GM23338 (cell line): Measurements from ENCODE around the gene HRH4. TPM values are rescaled to one million over a fixed set of nuclear protein-coding genes. Genes with fewer than 3 reads are reported as not detected.

Experiments
- ATAC-seq: fragments of 200-7000 bp; cut with Tn5 transposase; 3 replicates; pipeline ENCODE4 v1.9.1; 2020
- DNase-seq: peaks from one replicate; pipeline ENCODE4 v3.0.0-alpha.2; 2015; ENCODE audit warnings: low spot score
- H2AFZ ChIP-seq: fragments of 200-600 bp; sonication (generic); 2 replicates; pipeline ENCODE4 v1.8.0; 2016; ENCODE audit warnings: antibody characterized with exemption, mild to moderate bottlenecking, moderate library complexity
- H3F3A ChIP-seq: fragments of 200-600 bp; sonication (generic); replicated peaks from 2 replicates; pipeline ENCODE4 v1.8.0; 2017; ENCODE audit warnings: antibody characterized with exemption, mixed run types, low read depth
- H3K27ac ChIP-seq: fragments of 200-600 bp; sonication (generic); 2 replicates; pipeline ENCODE4 v1.6.1; 2016; ENCODE audit warnings: low read depth
- H3K27me3 ChIP-seq: fragments of 200-600 bp; sonication (generic); 2 replicates; pipeline ENCODE4 v1.8.0; 2016; ENCODE audit warnings: mild to moderate bottlenecking, mixed run types, moderate library complexity; ENCODE audit not compliant: insufficient read depth
- H3K36me3 ChIP-seq: fragments of 200-600 bp; sonication (generic); 2 replicates; pipeline ENCODE4 v1.8.0; 2016; ENCODE audit warnings: mild to moderate bottlenecking; ENCODE audit not compliant: insufficient read depth
- H3K4me1 ChIP-seq: fragments of 200-600 bp; sonication (generic); 2 replicates; pipeline ENCODE4 v1.8.0; 2016; ENCODE audit warnings: mild to moderate bottlenecking, moderate library complexity; ENCODE audit not compliant: insufficient read depth
- H3K4me2 ChIP-seq: fragments of 200-600 bp; sonication (generic); 2 replicates; pipeline ENCODE4 v1.7.1; 2017; ENCODE audit warnings: mixed run types
- H3K4me3 ChIP-seq: fragments of 200-600 bp; sonication (generic); 2 replicates; pipeline ENCODE4 v1.6.1; 2016; ENCODE audit warnings: mixed run types
- H3K79me2 ChIP-seq: fragments of 200-600 bp; sonication (generic); replicated peaks from 2 replicates; pipeline ENCODE4 v1.8.0; 2017; ENCODE audit warnings: mild to moderate bottlenecking; ENCODE audit not compliant: insufficient read depth
- H3K9me2 ChIP-seq: fragments of 200-600 bp; sonication (generic); 2 replicates; pipeline ENCODE4 v1.8.0; 2017; ENCODE audit not compliant: insufficient read depth
- H4K20me1 ChIP-seq: fragments of 200-600 bp; sonication (generic); replicated peaks from 2 replicates; pipeline ENCODE4 v1.8.0; 2017; ENCODE audit warnings: mild to moderate bottlenecking; ENCODE audit not compliant: insufficient read depth
- H3K27ac Mint-ChIP-seq: 2 replicates; pipeline ENCODE4 v1.8.0; 2020; ENCODE audit warnings: inconsistent platforms, mild to moderate bottlenecking, moderate library complexity, mixed read lengths
- H3K27me3 Mint-ChIP-seq: 3 replicates; pipeline ENCODE4 v1.8.0; 2022; ENCODE audit warnings: low read depth, mild to moderate bottlenecking, moderate library complexity, mixed read lengths, inconsistent platforms; ENCODE audit not compliant: insufficient read depth, poor library complexity
- H3K36me3 Mint-ChIP-seq: 3 replicates; pipeline ENCODE4 v1.8.0; 2021; ENCODE audit warnings: low read depth, mild to moderate bottlenecking, inconsistent platforms, moderate library complexity, mixed read lengths
- H3K4me1 Mint-ChIP-seq: 3 replicates; pipeline ENCODE4 v1.8.0; 2020; ENCODE audit warnings: mild to moderate bottlenecking, inconsistent platforms, mixed read lengths
- H3K4me3 Mint-ChIP-seq: 3 replicates; pipeline ENCODE4 v1.8.0; 2021; ENCODE audit warnings: moderate library complexity, mild to moderate bottlenecking, inconsistent platforms, mixed read lengths
- H3K9me3 Mint-ChIP-seq: 3 replicates; pipeline ENCODE4 v1.8.0; 2020; ENCODE audit warnings: moderate library complexity, mild to moderate bottlenecking, inconsistent platforms, mixed read lengths
- CREB1 ChIP-seq: fragments of 250-450 bp; sonication (Bioruptor Pico); IDR thresholded peaks from 2 replicates; pipeline ENCODE4 v1.5.0; 2020; ENCODE audit warnings: low read depth, mild to moderate bottlenecking, moderate library complexity
- EZH2 ChIP-seq: fragments of 200-600 bp; sonication (generic); IDR thresholded peaks from one replicate; pipeline ENCODE4 v1.8.0; 2017; ENCODE audit warnings: antibody characterized with exemption, mild to moderate bottlenecking, low read depth; ENCODE audit not compliant: unreplicated experiment
- EZH2phosphoT487 ChIP-seq: fragments of 200-600 bp; sonication (generic); IDR thresholded peaks from one replicate; pipeline ENCODE4 v1.8.1; 2018; ENCODE audit warnings: antibody characterized with exemption; ENCODE audit not compliant: unreplicated experiment
- JUNB ChIP-seq: IDR thresholded peaks from one replicate; pipeline ENCODE4 v1.6.1; 2016; ENCODE audit warnings: antibody characterized with exemption; ENCODE audit not compliant: unreplicated experiment
- NANOG ChIP-seq: IDR thresholded peaks from 2 replicates; pipeline ENCODE4 v1.6.1; 2016; ENCODE audit warnings: antibody characterized with exemption, borderline replicate concordance
- POLR2AphosphoS5 ChIP-seq: IDR thresholded peaks from 2 replicates; pipeline ENCODE4 v1.6.1; 2016; ENCODE audit warnings: antibody characterized with exemption, low read depth
- REST ChIP-seq: IDR thresholded peaks from one replicate; pipeline ENCODE4 v1.6.1; 2018; ENCODE audit warnings: antibody characterized with exemption; ENCODE audit not compliant: unreplicated experiment
- STAT1 ChIP-seq: IDR thresholded peaks from one replicate; pipeline ENCODE4 v1.6.1; 2016; ENCODE audit warnings: antibody characterized with exemption; ENCODE audit not compliant: unreplicated experiment
- ZNF114 ChIP-seq: fragments of 250-450 bp; sonication (Bioruptor Pico); IDR thresholded peaks from 2 replicates; pipeline ENCODE4 v1.5.0; 2020; ENCODE audit warnings: mild to moderate bottlenecking, moderate library complexity
- ZNF331 ChIP-seq: fragments of 250-450 bp; sonication (Bioruptor Pico); IDR thresholded peaks from 2 replicates; pipeline ENCODE4 v1.5.0; 2020; ENCODE audit warnings: low read depth, mild to moderate bottlenecking, moderate library complexity
- polyA plus RNA-seq: library from polyadenylated mRNA; unstranded; fragments of >200 nt; fragmentation: Nextera tagmentation; extraction: Ambion mirVana; gene quantifications from 2 replicates; pipeline ENCODE4 v1.2.1, GENCODE V29; 2016
- total RNA-seq: library from RNA; depleted of rRNA; stranded (reverse); fragments of >200 nt; shearing (Covaris generic); gene quantifications from 2 replicates; pipeline ENCODE4 v1.2.3, GENCODE V29; 2014

The HRH4 gene
- total and polyA plus RNA-seq, 2 experiments from 2014 or later = 0.17 TPM; not detected in 1

- DNase-seq (peak; percentile 14), ATAC-seq (peak; percentile 33; the same call in 2 of the 3 replicates)
- Histone ChIP-seq H4K20me1 (no peaks in the 10 kb centered on the region), H3K4me2 (no peak overlapping the region), H2AFZ (peak overlapping the region; percentile 86), H3K9me2 (no peaks in the 10 kb centered on the region), H3K27ac (0 out of 2 replicates have a peak overlapping the region, but pooled peaks have one; percentile 36), H3K27me3 (no peaks in the 10 kb centered on the region), H3K79me2 (no peaks in the 10 kb centered on the region), H3K36me3 (no peaks in the 10 kb centered on the region), H3K4me1 (peaks cover 8% of the 10 kb centered on the region; the same call in 1 of the 2 replicates), H3F3A (no peaks in the 10 kb centered on the region), H3K4me3 (no peak overlapping the region)
- H3K4me3 Mint-ChIP-seq = no peak overlapping the region
- peaks cover 6% of the 10 kb centered on the region; the same call in 2 of the 3 replicates for H3K4me1 Mint-ChIP-seq
- no peaks in the 10 kb centered on the region for H3K9me3 Mint-ChIP-seq
- H3K36me3 Mint-ChIP-seq = no peaks in the 10 kb centered on the region
- H3K27ac Mint-ChIP-seq = no peak overlapping the region
- peaks cover 3% of the 10 kb centered on the region for H3K27me3 Mint-ChIP-seq
- TF ChIP-seq NANOG (no peak), JUNB (no peak), EZH2 (no peak), ZNF331 (no peak)
Observed at GRCh38 chr18:24491927-24492834, 31.7 kb downstream of the HRH4 start.

- H3K4me3 Mint-ChIP-seq = no peak overlapping the region
- H3K36me3 Mint-ChIP-seq = no peaks in the 10 kb centered on the region
- no peak for DNase-seq
Observed at GRCh38 chr18:24494586-24494985, 34.1 kb downstream of the HRH4 start.

More at GRCh38 chr18:24494586-24494985, 34.1 kb downstream of the HRH4 start:
- Histone ChIP-seq H2AFZ (no peak overlapping the region), H4K20me1 (no peaks in the 10 kb centered on the region), H3K4me2 (no peak overlapping the region), H3K36me3 (no peaks in the 10 kb centered on the region), H3K27ac (no peak overlapping the region), H3F3A (no peaks in the 10 kb centered on the region), H3K4me1 (peaks cover 8% of the 10 kb centered on the region; the same call in 1 of the 2 replicates), H3K4me3 (no peak overlapping the region), H3K9me2 (no peaks in the 10 kb centered on the region), H3K79me2 (no peaks in the 10 kb centered on the region), H3K27me3 (no peaks in the 10 kb centered on the region)
- no peaks in the 10 kb centered on the region for H3K9me3 Mint-ChIP-seq
- peaks cover 2% of the 10 kb centered on the region for H3K27me3 Mint-ChIP-seq
- TF ChIP-seq NANOG (no peak), POLR2AphosphoS5 (no peak), ZNF114 (CRISPR knock-in tag) (no peak), EZH2phosphoT487 (no peak), CREB1 (CRISPR knock-in tag) (no peak), STAT1 (no peak), EZH2 (no peak), REST (no peak), JUNB (no peak)
- ATAC-seq = no peak
- no peak overlapping the region for H3K27ac Mint-ChIP-seq
- peaks cover 6% of the 10 kb centered on the region; the same call in 2 of the 3 replicates for H3K4me1 Mint-ChIP-seq
